GM12878 (cell line): ENCODE results near the gene TRAPPC3. TPM values are rescaled to one million over a fixed set of nuclear protein-coding genes. Genes with fewer than 3 reads are reported as not detected.

ENCODE experiments used
- polyA plus RNA-seq, 11 experiments: library from polyadenylated mRNA; depleted of rRNA in 4 of 11; unstranded in 6 of 11; stranded (reverse) in 5 of 11; fragments of >200 nt; fragmentation: Nextera tagmentation in 4 of 11; fragmentation: Illumina TruSeq in 1 of 11; extraction: Ambion mirVana in 4 of 11; extraction: Trizol in 1 of 11; gene quantifications; 1 replicate in 1 of 11; 2 replicates in 10 of 11; pipeline versions ENCODE4 v1.2.1 to v1.2.3, GENCODE V29; 2011 to 2016; ENCODE audit warnings: inconsistent platforms in 2 of 11, missing spikeins in 2 of 11, low read depth in 1 of 11
- small RNA-seq: library from RNA; depleted of rRNA; stranded (forward); fragments of <200 nt; gene quantifications from one replicate; pipeline ENCODE3, GENCODE V24; 2014
- total RNA-seq, 4 experiments: library from RNA; depleted of rRNA in 3 of 4; stranded (reverse); fragments of >200 nt in 3 of 4; fragmentation: Illumina TruSeq in 1 of 4; extraction: Trizol in 1 of 4; gene quantifications; 2 replicates each; pipeline versions ENCODE4 v1.2.1 to v1.2.3, GENCODE V29; 2013 to 2021

The TRAPPC3 gene
- total and polyA plus RNA-seq, 10 of the 15 experiments (the other 5 are each of a cell fraction or from before 2014, with no cell fraction given), result 14.7 to 122 (median 70.5) TPM

Small RNA genes lying within 50 kb of the gene (small RNA-seq; reads per million reads assigned to genes)
- gene RN7SL131P, result not detected

Other genes starting within 250 kb of the TRAPPC3 start
Only the 7 nearest of the 10 such genes appear.
- gene TEKT2, start 65.4 kb downstream of the TRAPPC3 start, total RNA-seq (2014; rRNA removed), result not detected in 2 replicates
- gene TEKT2, start 65.4 kb downstream of the TRAPPC3 start, total RNA-seq (2014; rRNA removed; fragmentation: Illumina TruSeq; extraction: Trizol), result not detected in 2 replicates
- not detected in 2 replicates for gene TEKT2, start 65.4 kb downstream of the TRAPPC3 start, total RNA-seq (2021)
- 0.07 TPM in 1 of 2 replicates, not detected in the other for gene TEKT2, start 65.4 kb downstream of the TRAPPC3 start, polyA plus RNA-seq (2011; rRNA removed)
- not detected in 2 replicates for gene TEKT2, start 65.4 kb downstream of the TRAPPC3 start, polyA plus RNA-seq (2014; fragmentation: Illumina TruSeq; extraction: Trizol)
- not detected for gene TEKT2, start 65.4 kb downstream of the TRAPPC3 start, polyA plus RNA-seq (2014; fragmentation: Nextera tagmentation; extraction: Ambion mirVana)
- not detected in 2 replicates for gene TEKT2, start 65.4 kb downstream of the TRAPPC3 start, polyA plus RNA-seq (2014; rRNA removed)
- gene TEKT2, start 65.4 kb downstream of the TRAPPC3 start, polyA plus RNA-seq (2016; fragmentation: Nextera tagmentation; extraction: Ambion mirVana), result under 1 TPM in 1 of 2 experiments, not detected in 1; 0.13 TPM
- 49.2 and 52.1 TPM in 2 replicates for gene ADPRS, start 60.6 kb downstream of the TRAPPC3 start, total RNA-seq (2014; rRNA removed)
- gene ADPRS, start 60.6 kb downstream of the TRAPPC3 start, total RNA-seq (2014; rRNA removed; fragmentation: Illumina TruSeq; extraction: Trizol), result 22.7 and 25.2 TPM in 2 replicates
- gene ADPRS, start 60.6 kb downstream of the TRAPPC3 start, total RNA-seq (2021), result 35.7 and 37.3 TPM in 2 replicates
- 36.5 and 57.6 TPM in 2 replicates for gene ADPRS, start 60.6 kb downstream of the TRAPPC3 start, polyA plus RNA-seq (2011; rRNA removed)
- gene ADPRS, start 60.6 kb downstream of the TRAPPC3 start, polyA plus RNA-seq (2014; fragmentation: Illumina TruSeq; extraction: Trizol), result 14.2 and 23.8 TPM in 2 replicates
- 10 to 100 TPM in 1 of 2 experiments, 1 to 10 TPM in 1; 7.6 to 12.1 TPM for gene ADPRS, start 60.6 kb downstream of the TRAPPC3 start, polyA plus RNA-seq (2014; fragmentation: Nextera tagmentation; extraction: Ambion mirVana)
- 40.8 and 44.3 TPM in 2 replicates for gene ADPRS, start 60.6 kb downstream of the TRAPPC3 start, polyA plus RNA-seq (2014; rRNA removed)
- 10 to 100 TPM; 48.7 to 57.5 TPM for gene ADPRS, start 60.6 kb downstream of the TRAPPC3 start, polyA plus RNA-seq (2016; fragmentation: Nextera tagmentation; extraction: Ambion mirVana)
- 0.05 TPM in 1 of 2 replicates, not detected in the other for gene COL8A2, start 24.3 kb downstream of the TRAPPC3 start, total RNA-seq (2014; rRNA removed)
- not detected in 2 replicates for gene COL8A2, start 24.3 kb downstream of the TRAPPC3 start, total RNA-seq (2014; rRNA removed; fragmentation: Illumina TruSeq; extraction: Trizol)
- 0.08 TPM in 1 of 2 replicates, not detected in the other for gene COL8A2, start 24.3 kb downstream of the TRAPPC3 start, total RNA-seq (2021)
- not detected in 2 replicates for gene COL8A2, start 24.3 kb downstream of the TRAPPC3 start, polyA plus RNA-seq (2011; rRNA removed)
- gene COL8A2, start 24.3 kb downstream of the TRAPPC3 start, polyA plus RNA-seq (2014; fragmentation: Illumina TruSeq; extraction: Trizol), result 0.01 TPM in 1 of 2 replicates, not detected in the other
- gene COL8A2, start 24.3 kb downstream of the TRAPPC3 start, polyA plus RNA-seq (2014; fragmentation: Nextera tagmentation; extraction: Ambion mirVana), result not detected
- 0.03 TPM in 1 of 2 replicates, not detected in the other for gene COL8A2, start 24.3 kb downstream of the TRAPPC3 start, polyA plus RNA-seq (2014; rRNA removed)
- not detected for gene COL8A2, start 24.3 kb downstream of the TRAPPC3 start, polyA plus RNA-seq (2016; fragmentation: Nextera tagmentation; extraction: Ambion mirVana)
- 36.2 and 44.4 TPM in 2 replicates for gene MAP7D1, start 6.7 kb upstream of the TRAPPC3 start, total RNA-seq (2014; rRNA removed)
- gene MAP7D1, start 6.7 kb upstream of the TRAPPC3 start, total RNA-seq (2014; rRNA removed; fragmentation: Illumina TruSeq; extraction: Trizol), result 26.9 and 32.0 TPM in 2 replicates
- 95.6 and 97.6 TPM in 2 replicates for gene MAP7D1, start 6.7 kb upstream of the TRAPPC3 start, total RNA-seq (2021)
- gene MAP7D1, start 6.7 kb upstream of the TRAPPC3 start, polyA plus RNA-seq (2011; rRNA removed), result 10.2 and 16.4 TPM in 2 replicates
- gene MAP7D1, start 6.7 kb upstream of the TRAPPC3 start, polyA plus RNA-seq (2014; fragmentation: Illumina TruSeq; extraction: Trizol), result 17.8 and 38.9 TPM in 2 replicates
- gene MAP7D1, start 6.7 kb upstream of the TRAPPC3 start, polyA plus RNA-seq (2014; fragmentation: Nextera tagmentation; extraction: Ambion mirVana), result 10 to 100 TPM in 1 of 2 experiments, 1 to 10 TPM in 1; 4.4 to 11.2 TPM
- gene MAP7D1, start 6.7 kb upstream of the TRAPPC3 start, polyA plus RNA-seq (2014; rRNA removed), result 45.3 and 55.6 TPM in 2 replicates
- gene MAP7D1, start 6.7 kb upstream of the TRAPPC3 start, polyA plus RNA-seq (2016; fragmentation: Nextera tagmentation; extraction: Ambion mirVana), result 10 to 100 TPM; 10.0 to 14.4 TPM
- 76.2 and 77.4 TPM in 2 replicates for gene THRAP3, start 75.0 kb upstream of the TRAPPC3 start, total RNA-seq (2014; rRNA removed)
- 146 and 149 TPM in 2 replicates for gene THRAP3, start 75.0 kb upstream of the TRAPPC3 start, total RNA-seq (2014; rRNA removed; fragmentation: Illumina TruSeq; extraction: Trizol)
- 135 and 136 TPM in 2 replicates for gene THRAP3, start 75.0 kb upstream of the TRAPPC3 start, total RNA-seq (2021)
- 98.0 and 109 TPM in 2 replicates for gene THRAP3, start 75.0 kb upstream of the TRAPPC3 start, polyA plus RNA-seq (2011; rRNA removed)
- 153 and 173 TPM in 2 replicates for gene THRAP3, start 75.0 kb upstream of the TRAPPC3 start, polyA plus RNA-seq (2014; fragmentation: Illumina TruSeq; extraction: Trizol)
- gene THRAP3, start 75.0 kb upstream of the TRAPPC3 start, polyA plus RNA-seq (2014; fragmentation: Nextera tagmentation; extraction: Ambion mirVana), result 100 to 1,000 TPM in 1 of 2 experiments, 10 to 100 TPM in 1; 76.3 to 173 TPM
- gene THRAP3, start 75.0 kb upstream of the TRAPPC3 start, polyA plus RNA-seq (2014; rRNA removed), result 80.0 and 96.9 TPM in 2 replicates
- gene THRAP3, start 75.0 kb upstream of the TRAPPC3 start, polyA plus RNA-seq (2016; fragmentation: Nextera tagmentation; extraction: Ambion mirVana), result 100 to 1,000 TPM; 135 to 151 TPM
- 1.9 and 3.2 TPM in 2 replicates for gene SH3D21, start 156.9 kb upstream of the TRAPPC3 start, total RNA-seq (2014; rRNA removed)
- 2.1 and 2.4 TPM in 2 replicates for gene SH3D21, start 156.9 kb upstream of the TRAPPC3 start, total RNA-seq (2014; rRNA removed; fragmentation: Illumina TruSeq; extraction: Trizol)
- gene SH3D21, start 156.9 kb upstream of the TRAPPC3 start, total RNA-seq (2021), result 4.9 and 5.5 TPM in 2 replicates
- gene SH3D21, start 156.9 kb upstream of the TRAPPC3 start, polyA plus RNA-seq (2011; rRNA removed), result 2.1 and 2.5 TPM in 2 replicates
- 2.3 and 5.1 TPM in 2 replicates for gene SH3D21, start 156.9 kb upstream of the TRAPPC3 start, polyA plus RNA-seq (2014; fragmentation: Illumina TruSeq; extraction: Trizol)
- under 1 TPM; 0.06 to 0.11 TPM for gene SH3D21, start 156.9 kb upstream of the TRAPPC3 start, polyA plus RNA-seq (2014; fragmentation: Nextera tagmentation; extraction: Ambion mirVana)
- 5.7 and 5.9 TPM in 2 replicates for gene SH3D21, start 156.9 kb upstream of the TRAPPC3 start, polyA plus RNA-seq (2014; rRNA removed)
- gene SH3D21, start 156.9 kb upstream of the TRAPPC3 start, polyA plus RNA-seq (2016; fragmentation: Nextera tagmentation; extraction: Ambion mirVana), result 1 to 10 TPM in 1 of 2 experiments, under 1 TPM in 1; 0.19 to 2.1 TPM
- gene EVA1B, start 174.2 kb upstream of the TRAPPC3 start, total RNA-seq (2014; rRNA removed), result 6.4 and 6.9 TPM in 2 replicates
- 0.32 and 0.45 TPM in 2 replicates for gene EVA1B, start 174.2 kb upstream of the TRAPPC3 start, total RNA-seq (2014; rRNA removed; fragmentation: Illumina TruSeq; extraction: Trizol)
- gene EVA1B, start 174.2 kb upstream of the TRAPPC3 start, total RNA-seq (2021), result 5.3 and 6.1 TPM in 2 replicates
- gene EVA1B, start 174.2 kb upstream of the TRAPPC3 start, polyA plus RNA-seq (2011; rRNA removed), result 0.58 TPM in 1 of 2 replicates, not detected in the other
- gene EVA1B, start 174.2 kb upstream of the TRAPPC3 start, polyA plus RNA-seq (2014; fragmentation: Illumina TruSeq; extraction: Trizol), result not detected in 2 replicates
- gene EVA1B, start 174.2 kb upstream of the TRAPPC3 start, polyA plus RNA-seq (2014; fragmentation: Nextera tagmentation; extraction: Ambion mirVana), result under 1 TPM in 1 of 2 experiments, not detected in 1; 0.15 TPM
- gene EVA1B, start 174.2 kb upstream of the TRAPPC3 start, polyA plus RNA-seq (2014; rRNA removed), result 3.4 and 6.7 TPM in 2 replicates
- 1 to 10 TPM; 2.7 to 3.2 TPM for gene EVA1B, start 174.2 kb upstream of the TRAPPC3 start, polyA plus RNA-seq (2016; fragmentation: Nextera tagmentation; extraction: Ambion mirVana)